ENCODE results near the gene TSPYL4.

TSPYL4 gene

GRCh38 chr6:116258520-116258919 lies 4.6 kb upstream of the TSPYL4 start:
- H3K27ac ChIP-seq (replicated peaks): no peak overlapping the region
- H3K27me3 ChIP-seq (ENCODE audit: insufficient read depth, poor library complexity, severe bottlenecking): no peaks in the 10 kb centered on the region
- DNase-seq (ENCODE audit: low read depth in 1 of 2, low spot score in 1 of 2): no peak
- TF ChIP-seq REST (IDR thresholded peaks at IDR 0.05; ENCODE audit: insufficient replicate concordance, low read depth) (no peak), GABPA (IDR thresholded peaks at IDR 0.05; ENCODE audit: low read depth) (no peak), POLR2AphosphoS5 (IDR thresholded peaks at IDR 0.05; ENCODE audit: low read depth) (no peak), SPI1 (IDR thresholded peaks at IDR 0.05; ENCODE audit: borderline replicate concordance, low read depth) (no peak), CTCF (IDR thresholded peaks at IDR 0.05; ENCODE audit: insufficient read depth, low read length) (no peak)
- no peak overlapping the region for H3K4me3 ChIP-seq (replicated peaks; ENCODE audit: insufficient read depth, low read length)

DNA sequence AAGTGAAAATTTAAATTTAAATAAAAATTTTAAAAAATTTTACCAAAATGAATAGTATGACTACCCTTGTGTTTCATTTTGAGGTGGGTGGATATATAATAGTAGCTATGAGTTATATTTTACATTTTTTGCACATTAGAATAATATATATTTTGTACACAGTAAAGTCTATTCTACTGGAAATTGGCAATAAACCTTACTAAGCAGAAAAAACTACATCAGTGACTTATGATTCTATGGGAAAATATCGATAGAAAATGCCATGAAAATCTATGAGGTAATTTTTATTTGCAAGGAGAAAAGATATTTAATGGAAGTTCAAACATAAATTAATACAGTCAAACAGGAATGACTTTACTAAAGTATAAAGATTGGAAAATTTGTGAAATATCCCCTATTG lies 2.8 kb upstream of the TSPYL4 start:
- no peak overlapping the region for H3K4me3 ChIP-seq (replicated peaks; ENCODE audit: insufficient read depth, low read length)
- no peaks in the 10 kb centered on the region for H3K27me3 ChIP-seq (ENCODE audit: insufficient read depth, poor library complexity, severe bottlenecking)
- TF ChIP-seq CTCF (IDR thresholded peaks at IDR 0.05; ENCODE audit: insufficient read depth, low read length) (no peak), GABPA (IDR thresholded peaks at IDR 0.05; ENCODE audit: low read depth) (no peak), POLR2AphosphoS5 (IDR thresholded peaks at IDR 0.05; ENCODE audit: low read depth) (no peak), REST (IDR thresholded peaks at IDR 0.05; ENCODE audit: insufficient replicate concordance, low read depth) (no peak), SPI1 (IDR thresholded peaks at IDR 0.05; ENCODE audit: borderline replicate concordance, low read depth) (no peak)
- no peak for DNase-seq (ENCODE audit: low read depth in 1 of 2, low spot score in 1 of 2)
- no peak overlapping the region for H3K27ac ChIP-seq (replicated peaks)

GRCh38 chr6:116255246-116255800 lies 1.4 kb upstream of the TSPYL4 start:
- Histone ChIP-seq H3K27ac (replicated peaks) (no peak overlapping the region), H3K27me3 (ENCODE audit: insufficient read depth, poor library complexity, severe bottlenecking) (no peaks in the 10 kb centered on the region), H3K4me3 (replicated peaks; ENCODE audit: insufficient read depth, low read length) (no peak overlapping the region)
- DNase-seq (ENCODE audit: low read depth in 1 of 2, low spot score in 1 of 2): no peak
- TF ChIP-seq GABPA (IDR thresholded peaks at IDR 0.05; ENCODE audit: low read depth) (no peak), SPI1 (IDR thresholded peaks at IDR 0.05; ENCODE audit: borderline replicate concordance, low read depth) (no peak), REST (IDR thresholded peaks at IDR 0.05; ENCODE audit: insufficient replicate concordance, low read depth) (no peak), POLR2AphosphoS5 (IDR thresholded peaks at IDR 0.05; ENCODE audit: low read depth) (no peak), CTCF (IDR thresholded peaks at IDR 0.05; ENCODE audit: insufficient read depth, low read length) (no peak)

Data from HL-60 (cell line).